ENCODE results near the gene ESYT2. TPM values are rescaled to one million over a fixed set of nuclear protein-coding genes. Genes with fewer than 3 reads are reported as not detected.

The ESYT2 gene
- total and polyA plus RNA-seq, 7 donors, result 27.5 to 63.4 (median 44.0) TPM

GRCh38 chr7:158747408-158747807 lies 81.9 kb downstream of the ESYT2 start:
- DNase-seq, result no peak
- TF ChIP-seq CTCF (IDR thresholded peaks at IDR 0.05), result no peak
- H3K27ac ChIP-seq, result no peak overlapping the region
- H3K27me3 ChIP-seq (ENCODE audit: insufficient read depth in 3 of 3, low read length in 2 of 3), result no peaks in the 10 kb centered on the region
- WGBS, 3 donors, result 85 to 91% (median 86%) methylated on average over 10 of the region's 10 CpGs
- intact Hi-C loops (cut with DNase I), result no loop called here
- peaks cover 2 to 84% of the 10 kb centered on the region in 2 donors for H3K36me3 ChIP-seq (ENCODE audit: insufficient read depth in 1 of 2, low read depth in 1 of 2)
- ATAC-seq, result no peak
- no peaks in the 10 kb centered on the region for H3K9me3 ChIP-seq
- no peak overlapping the region for H3K4me3 ChIP-seq
- H3K4me1 ChIP-seq, result no peaks in the 10 kb centered on the region

- ATAC-seq (no peak), DNase-seq (no peak)
- no peaks in the 10 kb centered on the region for H3K4me1 ChIP-seq
- intact Hi-C loops (cut with DNase I), result no loop called here
- peaks cover 2 to 85% of the 10 kb centered on the region in 2 donors for H3K36me3 ChIP-seq (ENCODE audit: insufficient read depth in 1 of 2, low read depth in 1 of 2)
- no peak overlapping the region for H3K27ac ChIP-seq
- H3K27me3 ChIP-seq (ENCODE audit: insufficient read depth in 3 of 3, low read length in 2 of 3), result no peaks in the 10 kb centered on the region
- no peaks in the 10 kb centered on the region for H3K9me3 ChIP-seq
- 86 to 91% (median 91%) methylated on average over 9 of the region's 9 CpGs for WGBS, 3 donors
- no peak for TF ChIP-seq CTCF (IDR thresholded peaks at IDR 0.05)
- no peak overlapping the region for H3K4me3 ChIP-seq
These were observed 82.4 kb downstream of the ESYT2 start for GRCh38 chr7:158746957-158747356.

GRCh38 chr7:158745057-158745715 lies 84.1 kb downstream of the ESYT2 start:
- no peak for DNase-seq
- no peaks in the 10 kb centered on the region for H3K4me1 ChIP-seq
- 80 to 89% (median 85%) methylated on average over 8 to 10 of the region's 10 CpGs for WGBS, 3 donors
- H3K36me3 ChIP-seq (ENCODE audit: insufficient read depth in 1 of 2, low read depth in 1 of 2), result peaks cover 5 to 98% of the 10 kb centered on the region in 2 donors
- H3K27ac ChIP-seq, result no peak overlapping the region
- H3K9me3 ChIP-seq, result no peaks in the 10 kb centered on the region
- no peak for TF ChIP-seq CTCF (IDR thresholded peaks at IDR 0.05)
- intact Hi-C loops (cut with DNase I), result no loop called here
- no peak overlapping the region for H3K4me3 ChIP-seq
- ATAC-seq, result no peak
- no peaks in the 10 kb centered on the region for H3K27me3 ChIP-seq (ENCODE audit: insufficient read depth in 3 of 3, low read length in 2 of 3)

- WGBS, 3 donors, result 95 to 96% (median 96%) methylated on average over 4 of the region's 4 CpGs
- ATAC-seq, result no peak
- H3K36me3 ChIP-seq (ENCODE audit: insufficient read depth in 1 of 2, low read depth in 1 of 2), result peaks cover 7 to 98% of the 10 kb centered on the region in 2 donors
These were observed 85.2 kb downstream of the ESYT2 start for GRCh38 chr7:158744070-158744469.

More at GRCh38 chr7:158744070-158744469, 85.2 kb downstream of the ESYT2 start:
- H3K4me1 ChIP-seq, result no peaks in the 10 kb centered on the region
- no peaks in the 10 kb centered on the region for H3K9me3 ChIP-seq
- no peak for DNase-seq
- intact Hi-C loops (cut with DNase I), result no loop called here
- no peak overlapping the region for H3K4me3 ChIP-seq
- no peaks in the 10 kb centered on the region for H3K27me3 ChIP-seq (ENCODE audit: insufficient read depth in 3 of 3, low read length in 2 of 3)
- TF ChIP-seq CTCF (IDR thresholded peaks at IDR 0.05), result no peak
- H3K27ac ChIP-seq, result no peak overlapping the region

Data from psoas muscle (tissue), 8 donors.